Esophagus (tissue), 2 donors: ENCODE results near the gene ATP7B. TPM values are rescaled to one million over a fixed set of nuclear protein-coding genes. Genes with fewer than 3 reads are reported as not detected.
"Not testable (repeated sequence)": the region's sequence is repeated elsewhere in the genome, so short reads cannot be mapped to it uniquely, and the experiment has no call there.

ENCODE experiments used
- H3K27ac ChIP-seq, 2 donors: one replicate each; pipeline ENCODE4 v1.5.1; 2013; ENCODE audit warnings: low read depth in 2 of 2, mild to moderate bottlenecking in 2 of 2, inconsistent platforms in 1 of 2, low read length in 1 of 2, moderate library complexity in 1 of 2
- H3K27me3 ChIP-seq, 2 donors: one replicate each; pipeline ENCODE4 v1.6.1; 2013; ENCODE audit warnings: low read length in 2 of 2, control low read depth in 1 of 2, mild to moderate bottlenecking in 1 of 2; ENCODE audit not compliant: insufficient read depth in 2 of 2, control insufficient read depth in 1 of 2
- H3K36me3 ChIP-seq, 2 donors: one replicate each; pipeline ENCODE4 v1.6.1; 2013; ENCODE audit warnings: low read length in 1 of 2; ENCODE audit not compliant: control insufficient read depth in 2 of 2, insufficient read depth in 2 of 2
- H3K4me1 ChIP-seq, 2 donors: one replicate each; pipeline ENCODE4 v1.6.1; 2013; ENCODE audit warnings: low read length in 1 of 2; ENCODE audit not compliant: control insufficient read depth in 2 of 2, insufficient read depth in 2 of 2
- H3K4me3 ChIP-seq, 2 donors: one replicate each; pipeline ENCODE4 v1.5.1; 2013; ENCODE audit warnings: low read length in 2 of 2, mild to moderate bottlenecking in 2 of 2, low read depth in 1 of 2, moderate library complexity in 1 of 2
- H3K9me3 ChIP-seq, 2 donors: one replicate each; pipeline ENCODE4 v1.6.1; 2013; ENCODE audit warnings: mild to moderate bottlenecking in 2 of 2, low read depth in 1 of 2, low read length in 1 of 2, moderate library complexity in 1 of 2; ENCODE audit not compliant: control insufficient read depth in 2 of 2, insufficient read depth in 1 of 2
- WGBS, 2 donors: extraction: QIAGEN DNeasy Blood & Tissue Kit; methylation state at CpG; one replicate each; pipeline ENCODE4 v1.1.7; 2013; 5-methylcytosine and 5-hydroxymethylcytosine counted together
- polyA plus RNA-seq, 2 donors: library from polyadenylated mRNA; stranded (reverse); fragments of 200-250 nt; gene quantifications; one replicate each; pipeline ENCODE4 v1.2.3, GENCODE V29; 2013
- donor health status: healthy with polysubstance abuse.
- donor health status: Bipolar disorder and iron deficiency.

ATP7B gene
- polyA plus RNA-seq, 2 donors = 0.55 to 0.59 TPM

DNA sequence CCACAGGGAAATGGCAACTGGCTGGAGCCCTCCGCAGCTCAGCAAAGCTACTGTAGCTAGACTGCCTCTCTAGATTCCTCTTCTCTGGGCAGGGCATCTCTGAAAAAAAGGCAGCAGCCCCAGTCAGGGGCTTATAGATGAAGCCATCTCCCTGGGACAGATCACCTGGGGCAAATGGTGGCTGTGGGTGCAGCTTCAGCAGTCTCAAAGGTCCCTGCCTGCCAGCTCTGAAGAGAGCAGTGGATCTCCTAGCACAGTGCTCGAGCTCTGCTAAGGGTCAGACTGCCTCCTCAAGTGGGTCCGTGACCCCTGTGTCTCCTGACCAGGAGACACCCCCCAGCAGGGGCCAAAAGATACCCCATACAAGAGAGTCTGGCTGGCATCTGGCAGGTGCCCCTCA, 28.0 kb downstream of the ATP7B start:
- H3K4me3 ChIP-seq, H3K9me3 ChIP-seq, H3K4me1 ChIP-seq, H3K36me3 ChIP-seq, H3K27me3 ChIP-seq, H3K27ac ChIP-seq: not testable (repeated sequence)
- 79 to 89% methylated on average over 3 of the region's 3 CpGs for WGBS, 2 donors

DNA sequence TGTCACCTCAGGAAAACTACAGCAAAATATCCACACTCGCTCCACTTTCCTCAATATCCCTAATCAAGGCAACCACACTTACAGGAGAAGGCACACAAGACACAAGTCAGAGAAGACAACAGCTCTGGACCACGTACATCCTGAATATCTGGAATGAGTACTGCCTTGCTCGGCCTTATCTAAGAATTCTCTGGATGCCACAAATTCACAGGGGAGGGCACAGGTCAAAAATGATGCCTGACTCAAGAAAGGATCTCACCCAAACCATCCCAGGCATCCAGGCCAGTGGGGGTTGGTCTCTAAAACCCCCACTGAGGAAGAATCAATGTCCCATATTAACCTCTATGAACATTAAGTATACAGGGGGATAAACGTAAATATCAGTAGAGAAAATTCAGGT, 29.9 kb downstream of the ATP7B start:
- no peaks in the 10 kb centered on the region for H3K36me3 ChIP-seq
- no peaks in the 10 kb centered on the region for H3K27me3 ChIP-seq
- H3K4me3 ChIP-seq = no peak overlapping the region
- H3K27ac ChIP-seq = no peak overlapping the region
- 85 to 89% methylated on average over 4 of the region's 4 CpGs for WGBS, 2 donors
- H3K4me1 ChIP-seq = no peaks in the 10 kb centered on the region
- no peaks in the 10 kb centered on the region for H3K9me3 ChIP-seq

DNA sequence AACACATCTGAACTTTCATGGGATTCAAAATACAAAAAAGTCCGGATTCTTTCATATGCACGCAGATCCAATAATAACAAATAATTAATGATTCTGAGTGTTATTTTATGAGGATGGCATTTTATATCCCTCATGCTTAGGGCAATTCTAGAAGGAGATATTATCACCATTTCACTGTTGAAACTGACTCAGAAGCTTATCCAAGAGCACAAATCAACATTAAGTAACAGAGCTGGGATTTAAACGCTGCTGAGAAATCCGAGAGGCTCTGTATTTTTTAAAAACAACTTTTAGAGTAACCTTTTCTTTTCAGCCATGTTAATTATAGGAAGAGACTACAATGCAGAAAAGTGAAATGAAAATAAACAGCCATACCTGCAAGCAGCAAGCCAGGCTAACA, 30.3 kb downstream of the ATP7B start:
- H3K27ac ChIP-seq = no peak overlapping the region
- no peaks in the 10 kb centered on the region for H3K4me1 ChIP-seq
- no peaks in the 10 kb centered on the region for H3K9me3 ChIP-seq
- H3K4me3 ChIP-seq = no peak overlapping the region
- H3K27me3 ChIP-seq = no peaks in the 10 kb centered on the region
- 63 to 64% methylated on average over 4 of the region's 4 CpGs for WGBS, 2 donors
- no peaks in the 10 kb centered on the region for H3K36me3 ChIP-seq

DNA sequence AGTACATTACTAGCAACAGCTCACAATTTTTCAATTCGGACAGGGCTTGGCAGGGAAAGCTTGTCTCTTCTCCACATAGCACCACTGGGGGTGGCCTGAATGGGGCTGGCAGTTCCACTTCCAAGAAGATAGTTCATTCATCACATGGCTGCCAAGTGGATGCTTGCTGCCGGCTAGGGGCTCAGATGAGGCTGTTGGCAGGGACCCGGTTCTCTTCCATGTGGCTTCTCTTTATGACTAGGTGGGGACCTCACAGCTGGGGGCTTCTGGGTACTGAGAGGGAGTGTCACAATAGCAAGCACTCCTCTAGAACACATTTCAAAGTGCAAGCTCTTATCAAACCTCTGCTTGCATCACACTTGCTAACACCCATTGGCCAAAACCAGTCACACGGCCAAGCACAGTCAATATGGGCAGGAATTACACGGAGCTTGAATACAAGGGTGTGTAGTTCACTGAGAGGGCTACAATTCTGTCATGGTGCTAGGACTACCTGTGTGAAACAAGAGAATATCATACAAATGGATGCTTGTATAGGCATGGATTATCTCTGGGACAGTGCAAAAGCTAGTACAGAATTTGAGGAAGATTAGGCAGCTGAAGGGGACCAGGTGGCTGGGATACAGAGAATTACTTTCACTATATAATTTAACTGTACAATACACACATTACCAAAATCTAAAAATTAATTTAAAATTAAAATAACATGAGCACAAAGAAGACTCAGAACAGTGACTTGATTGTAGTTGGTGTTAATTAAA, 32.3 kb downstream of the ATP7B start:
- WGBS, 2 donors = 53 to 67% methylated on average over 5 of the region's 5 CpGs
- Histone ChIP-seq H3K27ac (no peak overlapping the region), H3K4me3 (no peak overlapping the region), H3K9me3 (no peaks in the 10 kb centered on the region), H3K4me1 (no peaks in the 10 kb centered on the region), H3K27me3 (no peaks in the 10 kb centered on the region), H3K36me3 (peaks cover 0 to 2% of the 10 kb centered on the region in 2 donors)

DNA sequence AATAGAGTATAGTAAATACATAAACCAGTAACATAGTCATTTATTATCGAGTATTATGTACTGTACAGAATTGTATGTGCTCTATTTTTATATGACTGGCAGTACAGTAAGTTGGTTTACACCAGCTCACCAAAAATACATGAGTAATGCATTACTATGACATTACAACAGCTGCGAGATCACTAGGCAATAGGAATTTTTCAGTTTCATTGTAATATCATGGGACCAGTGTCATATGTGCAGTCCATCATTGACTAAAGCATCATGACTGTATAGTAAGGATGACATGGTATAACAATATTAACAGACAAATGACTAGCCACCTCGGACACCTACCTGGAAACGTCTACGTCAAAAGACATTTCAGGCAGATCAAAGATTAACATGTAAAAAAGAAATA, 33.6 kb downstream of the ATP7B start:
- Histone ChIP-seq H3K9me3 (no peaks in the 10 kb centered on the region), H3K4me3 (no peak overlapping the region), H3K27ac (no peak overlapping the region), H3K4me1 (no peaks in the 10 kb centered on the region), H3K36me3 (peaks cover 0 to 2% of the 10 kb centered on the region in 2 donors), H3K27me3 (no peaks in the 10 kb centered on the region)
- 94 to 96% methylated on average over 5 of the region's 5 CpGs for WGBS, 2 donors

DNA sequence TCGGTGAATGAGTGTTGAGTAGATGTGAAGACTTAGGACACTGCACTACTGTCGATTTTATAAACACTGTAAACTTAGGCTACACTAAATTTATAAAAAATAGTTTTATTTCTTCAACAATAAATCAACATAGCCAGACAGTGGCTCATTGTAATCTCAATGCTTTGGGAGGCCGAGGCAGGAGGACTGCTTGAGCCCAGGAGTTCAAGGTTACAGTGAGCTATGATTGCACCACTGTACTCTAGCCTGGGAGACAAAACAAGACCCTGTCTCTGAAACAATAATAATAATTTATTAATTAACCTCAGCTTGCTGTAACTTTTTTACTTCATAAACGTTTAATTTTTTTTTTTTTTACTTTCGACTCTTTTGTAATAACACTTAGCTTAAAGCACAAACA, 34.4 kb downstream of the ATP7B start:
- Histone ChIP-seq H3K27ac (no peak overlapping the region), H3K27me3 (no peaks in the 10 kb centered on the region), H3K4me3 (no peak overlapping the region), H3K36me3 (peaks cover 0 to 2% of the 10 kb centered on the region in 2 donors), H3K9me3 (no peaks in the 10 kb centered on the region), H3K4me1 (no peaks in the 10 kb centered on the region)
- 84 to 87% methylated on average over 5 of the region's 5 CpGs for WGBS, 2 donors

DNA sequence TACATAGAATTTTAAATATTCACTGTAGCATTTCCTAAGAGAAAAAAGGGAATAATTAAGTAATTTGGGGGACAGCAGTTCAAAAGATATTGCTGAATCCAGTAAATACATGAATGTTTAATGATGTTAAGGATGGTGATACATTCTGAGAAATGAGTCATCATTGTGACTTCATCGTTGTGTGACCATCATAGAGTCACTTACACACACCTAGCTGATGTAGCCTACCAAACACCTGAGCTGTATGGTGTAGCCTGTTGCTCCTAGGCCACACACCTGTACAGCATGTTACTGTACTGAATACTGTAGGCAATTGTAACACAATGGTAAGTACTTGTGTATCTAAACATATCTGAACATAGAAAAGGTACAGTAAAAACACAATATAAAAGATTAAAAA, 34.8 kb downstream of the ATP7B start:
- H3K4me3 ChIP-seq = no peak overlapping the region
- no peaks in the 10 kb centered on the region for H3K4me1 ChIP-seq
- no peaks in the 10 kb centered on the region for H3K27me3 ChIP-seq
- peaks cover 0 to 2% of the 10 kb centered on the region in 2 donors for H3K36me3 ChIP-seq
- H3K27ac ChIP-seq = no peak overlapping the region
- WGBS, 2 donors = 19 to 32% methylated on average over 1 of the region's 1 CpG
- no peaks in the 10 kb centered on the region for H3K9me3 ChIP-seq

DNA sequence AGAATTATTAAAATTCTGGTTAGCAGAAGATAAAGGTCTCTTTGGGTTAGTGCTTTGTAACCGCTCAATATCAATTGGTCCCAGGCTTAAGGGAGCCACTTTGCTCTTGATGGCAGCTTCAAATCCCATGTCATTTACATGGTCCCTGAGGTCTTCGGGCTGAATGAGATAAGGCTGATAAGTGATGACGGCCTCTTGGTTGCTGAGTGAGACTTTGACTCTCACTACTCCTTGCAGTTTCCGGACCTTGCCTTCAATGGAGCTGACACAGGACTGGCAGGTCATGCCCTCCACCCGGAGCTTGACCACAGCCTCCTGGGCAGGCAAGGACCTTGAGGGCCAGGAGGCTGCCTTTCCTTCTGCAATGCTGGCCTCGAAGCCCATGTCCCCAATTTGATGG, 36.8 kb downstream of the ATP7B start:
- WGBS, 2 donors = 89 to 91% methylated on average over 6 of the region's 6 CpGs
- Histone ChIP-seq H3K27ac (no peak overlapping the region), H3K27me3 (no peaks in the 10 kb centered on the region), H3K36me3 (peaks cover 0 to 2% of the 10 kb centered on the region in 2 donors), H3K4me1 (no peaks in the 10 kb centered on the region), H3K4me3 (no peak overlapping the region), H3K9me3 (no peaks in the 10 kb centered on the region)

DNA sequence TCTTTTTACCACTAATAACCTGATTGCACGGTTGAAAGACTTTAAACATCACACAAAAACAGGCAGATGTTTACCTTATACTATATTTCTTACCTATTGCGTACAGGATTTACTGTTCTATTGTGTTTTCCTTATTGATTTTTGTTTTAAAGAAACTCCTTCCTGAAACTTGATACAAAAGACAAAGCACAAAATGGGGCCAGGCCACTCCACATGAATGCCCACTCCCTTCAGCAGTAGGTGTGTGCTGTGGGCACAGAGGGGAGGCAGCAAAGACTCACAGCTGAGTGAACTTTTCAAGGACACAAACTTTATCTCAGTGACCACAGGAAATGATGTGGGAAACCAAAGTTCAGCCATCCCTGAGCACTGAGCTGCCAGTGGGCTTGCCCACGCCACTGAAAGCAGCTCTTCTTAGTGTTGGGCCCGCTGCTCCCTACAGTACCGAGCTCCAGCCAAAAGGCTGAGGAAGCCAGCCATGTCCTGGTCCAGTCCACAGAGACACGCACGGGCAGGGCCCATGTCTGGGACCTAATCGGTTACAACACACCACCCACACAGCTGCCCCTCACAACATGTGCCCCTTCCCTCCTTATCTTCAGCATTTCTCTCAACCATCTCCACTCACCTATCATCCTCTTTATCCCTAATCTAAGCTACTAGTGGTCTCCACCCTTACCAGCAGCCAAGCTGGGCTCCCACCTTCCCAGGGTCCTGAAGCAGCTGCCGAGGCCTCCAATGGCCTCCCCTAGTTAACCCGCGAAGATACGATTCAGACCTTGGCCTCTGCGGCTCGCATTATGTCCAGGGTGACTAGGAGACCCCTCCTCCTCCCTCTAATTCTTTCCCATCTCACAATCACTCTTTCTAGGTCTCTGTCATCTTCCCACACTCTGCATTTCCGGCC, 39.5 kb downstream of the ATP7B start:
- H3K36me3 ChIP-seq = peaks cover 0 to 2% of the 10 kb centered on the region in 2 donors
- H3K9me3 ChIP-seq = no peaks in the 10 kb centered on the region
- WGBS, 2 donors = 95 to 96% methylated on average over 15 of the region's 15 CpGs
- no peak overlapping the region for H3K27ac ChIP-seq
- H3K4me1 ChIP-seq = no peaks in the 10 kb centered on the region
- no peaks in the 10 kb centered on the region for H3K27me3 ChIP-seq
- H3K4me3 ChIP-seq = no peak overlapping the region
